Astrocyte (in vitro differentiated cells and primary cell): ENCODE data around the gene PSRC1. TPM values are rescaled to one million over a fixed set of nuclear protein-coding genes. Genes with fewer than 3 reads are reported as not detected.
A peak's percentile ranks its signal among the peaks of the same experiment; 100 is the strongest.
"Not testable (repeated sequence)": the region's sequence is repeated elsewhere in the genome, so short reads cannot be mapped to it uniquely, and the experiment has no call there.

Experiments used
- DNase-seq: peaks from one replicate; pipeline ENCODE4 v3.0.0-alpha.2; 2010; ENCODE audit warnings: low read depth
- FAIRE-seq: peaks from 2 replicates; lab custom pipeline; 2011; peaks lifted over from hg19 to GRCh38; lab: Jason Lieb, UNC
- H2AFZ ChIP-seq: 2 replicates; pipeline ENCODE4 v1.6.0; 2012; ENCODE audit warnings: low read depth, low read length, inconsistent platforms
- H3K27ac ChIP-seq: 2 replicates; pipeline ENCODE4 v1.5.1; 2011; ENCODE audit warnings: low read depth, low read length, inconsistent platforms
- H3K27me3 ChIP-seq: 2 replicates; pipeline ENCODE4 v1.6.0; 2011; ENCODE audit warnings: low read length, inconsistent platforms; ENCODE audit not compliant: insufficient read depth
- H3K36me3 ChIP-seq: 2 replicates; pipeline ENCODE4 v1.5.1; 2011; ENCODE audit warnings: low read length, inconsistent platforms; ENCODE audit not compliant: insufficient read depth
- H3K4me1 ChIP-seq: 2 replicates; pipeline ENCODE4 v1.5.1; 2011; ENCODE audit warnings: low read length, inconsistent platforms; ENCODE audit not compliant: insufficient read depth
- H3K4me2 ChIP-seq: 2 replicates; pipeline ENCODE4 v1.6.0; 2012; ENCODE audit warnings: low read length, inconsistent platforms
- H3K4me3 ChIP-seq: 2 replicates; pipeline ENCODE4 v1.5.1; 2011; ENCODE audit warnings: low read depth, mild to moderate bottlenecking, low read length, inconsistent platforms; ENCODE audit not compliant: insufficient read depth
- H3K79me2 ChIP-seq: 2 replicates; pipeline ENCODE4 v1.6.0; 2012; ENCODE audit warnings: mild to moderate bottlenecking, low read length, inconsistent platforms; ENCODE audit not compliant: insufficient read depth
- H3K9ac ChIP-seq: 2 replicates; pipeline ENCODE4 v1.6.0; 2012; ENCODE audit warnings: mild to moderate bottlenecking, low read length, inconsistent platforms
- H3K9me3 ChIP-seq: 2 replicates; pipeline ENCODE4 v1.5.1; 2012; ENCODE audit warnings: low read depth, mild to moderate bottlenecking, low read length, inconsistent platforms; ENCODE audit not compliant: insufficient read depth
- H4K20me1 ChIP-seq: 2 replicates; pipeline ENCODE4 v1.6.0; 2012; ENCODE audit warnings: low read length, inconsistent platforms; ENCODE audit not compliant: insufficient read depth
- H3K27ac Mint-ChIP-seq: one replicate; pipeline ENCODE4 v1.8.0; 2021; ENCODE audit warnings: mild to moderate bottlenecking, mixed read lengths; ENCODE audit not compliant: unreplicated experiment
- H3K27me3 Mint-ChIP-seq: one replicate; pipeline ENCODE4 v1.8.0; 2021; ENCODE audit warnings: low read depth, mixed read lengths; ENCODE audit not compliant: unreplicated experiment
- H3K36me3 Mint-ChIP-seq: one replicate; pipeline ENCODE4 v1.8.0; 2021; ENCODE audit warnings: low read depth, mixed read lengths; ENCODE audit not compliant: unreplicated experiment
- H3K4me1 Mint-ChIP-seq: one replicate; pipeline ENCODE4 v1.8.0; 2021; ENCODE audit warnings: low read depth, mixed read lengths; ENCODE audit not compliant: unreplicated experiment
- H3K4me3 Mint-ChIP-seq: one replicate; pipeline ENCODE4 v1.8.0; 2021; ENCODE audit warnings: mild to moderate bottlenecking, moderate library complexity, mixed read lengths; ENCODE audit not compliant: unreplicated experiment
- H3K9me3 Mint-ChIP-seq: one replicate; pipeline ENCODE4 v1.8.0; 2021; ENCODE audit warnings: mild to moderate bottlenecking, mixed read lengths; ENCODE audit not compliant: unreplicated experiment
- EZH2 ChIP-seq: IDR thresholded peaks from 2 replicates; pipeline ENCODE4 v1.6.1; 2012; ENCODE audit warnings: mild to moderate bottlenecking, low read length, inconsistent platforms; ENCODE audit not compliant: insufficient read depth
- total RNA-seq: library from RNA; stranded (reverse); gene quantifications from 2 replicates; pipeline ENCODE4 v1.2.1, GENCODE V29; 2021
- TF ChIP-seq, protein P1 (sequence below): IDR thresholded peaks from 2 replicates; pipeline ENCODE4 v1.5.1; 2011; ENCODE audit warnings: low read depth, mild to moderate bottlenecking, inconsistent platforms, low read length, moderate library complexity; ENCODE audit not compliant: insufficient read depth

The PSRC1 gene
- total RNA-seq, 1 donor from 2014 or later: 7.7 TPM

DNA sequence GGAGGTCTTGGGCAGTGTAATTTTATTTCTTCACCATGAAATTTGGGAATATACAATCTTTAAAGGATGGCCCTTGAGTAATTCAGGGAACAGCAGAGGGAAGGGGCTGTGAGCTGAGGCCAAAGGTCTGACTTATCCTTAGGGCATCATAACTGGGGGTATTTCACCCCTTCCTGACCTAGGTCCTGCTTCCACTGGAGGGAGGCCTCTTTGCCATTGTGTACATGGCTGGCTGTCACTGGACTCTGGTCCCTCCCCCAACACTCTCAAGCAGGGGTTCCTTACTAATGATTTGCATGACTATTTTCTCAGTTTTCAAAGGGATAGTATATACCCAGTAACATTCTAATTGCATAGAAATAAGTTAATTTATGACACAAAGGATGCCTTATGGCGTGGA is 7.2 kb upstream of the PSRC1 start:
- TF ChIP-seq EZH2: no peak
- TF ChIP-seq, protein P1, sequence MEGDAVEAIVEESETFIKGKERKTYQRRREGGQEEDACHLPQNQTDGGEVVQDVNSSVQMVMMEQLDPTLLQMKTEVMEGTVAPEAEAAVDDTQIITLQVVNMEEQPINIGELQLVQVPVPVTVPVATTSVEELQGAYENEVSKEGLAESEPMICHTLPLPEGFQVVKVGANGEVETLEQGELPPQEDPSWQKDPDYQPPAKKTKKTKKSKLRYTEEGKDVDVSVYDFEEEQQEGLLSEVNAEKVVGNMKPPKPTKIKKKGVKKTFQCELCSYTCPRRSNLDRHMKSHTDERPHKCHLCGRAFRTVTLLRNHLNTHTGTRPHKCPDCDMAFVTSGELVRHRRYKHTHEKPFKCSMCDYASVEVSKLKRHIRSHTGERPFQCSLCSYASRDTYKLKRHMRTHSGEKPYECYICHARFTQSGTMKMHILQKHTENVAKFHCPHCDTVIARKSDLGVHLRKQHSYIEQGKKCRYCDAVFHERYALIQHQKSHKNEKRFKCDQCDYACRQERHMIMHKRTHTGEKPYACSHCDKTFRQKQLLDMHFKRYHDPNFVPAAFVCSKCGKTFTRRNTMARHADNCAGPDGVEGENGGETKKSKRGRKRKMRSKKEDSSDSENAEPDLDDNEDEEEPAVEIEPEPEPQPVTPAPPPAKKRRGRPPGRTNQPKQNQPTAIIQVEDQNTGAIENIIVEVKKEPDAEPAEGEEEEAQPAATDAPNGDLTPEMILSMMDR: no peak
- H3K4me3 Mint-ChIP-seq: no peak overlapping the region
- no peaks in the 10 kb centered on the region for H3K9me3 ChIP-seq
- no peak for FAIRE-seq
- H3K4me1 Mint-ChIP-seq: peaks cover 4% of the 10 kb centered on the region
- DNase-seq: no peak
- peaks cover 2% of the 10 kb centered on the region for H3K9me3 Mint-ChIP-seq
- no peak overlapping the region for H3K4me2 ChIP-seq
- H3K4me1 ChIP-seq: no peaks in the 10 kb centered on the region
- no peak overlapping the region for H3K27ac ChIP-seq
- no peak overlapping the region for H3K9ac ChIP-seq
- no peaks in the 10 kb centered on the region for H3K36me3 Mint-ChIP-seq
- no peaks in the 10 kb centered on the region for H4K20me1 ChIP-seq
- H3K27ac Mint-ChIP-seq: no peak overlapping the region
- H3K4me3 ChIP-seq: no peak overlapping the region
- no peak overlapping the region for H2AFZ ChIP-seq
- no peaks in the 10 kb centered on the region for H3K27me3 ChIP-seq
- H3K79me2 ChIP-seq: no peaks in the 10 kb centered on the region
- H3K36me3 ChIP-seq: no peaks in the 10 kb centered on the region
- H3K27me3 Mint-ChIP-seq: peaks cover 2% of the 10 kb centered on the region

DNA sequence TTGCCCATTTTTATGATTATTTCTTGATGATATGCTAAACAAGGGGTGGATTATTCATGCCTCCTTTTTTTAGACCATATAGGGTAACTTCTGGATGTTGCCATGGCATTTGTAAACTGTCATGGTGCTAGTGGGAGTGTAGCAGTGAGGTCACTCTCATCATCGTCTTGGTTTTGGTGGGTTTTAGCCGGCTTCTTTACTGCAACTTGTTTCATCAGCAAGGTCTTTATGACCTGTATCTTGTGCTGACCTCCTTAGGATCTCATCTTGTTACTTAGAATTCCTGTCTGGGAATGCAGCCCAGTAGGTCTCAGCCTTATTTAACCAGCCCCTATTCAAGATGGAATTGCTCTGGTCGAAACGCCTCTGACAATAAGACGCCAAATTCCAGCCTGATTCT is 3.8 kb upstream of the PSRC1 start:
- DNase-seq, H3K4me1 Mint-ChIP-seq, H3K27ac Mint-ChIP-seq: not testable (repeated sequence)

DNA sequence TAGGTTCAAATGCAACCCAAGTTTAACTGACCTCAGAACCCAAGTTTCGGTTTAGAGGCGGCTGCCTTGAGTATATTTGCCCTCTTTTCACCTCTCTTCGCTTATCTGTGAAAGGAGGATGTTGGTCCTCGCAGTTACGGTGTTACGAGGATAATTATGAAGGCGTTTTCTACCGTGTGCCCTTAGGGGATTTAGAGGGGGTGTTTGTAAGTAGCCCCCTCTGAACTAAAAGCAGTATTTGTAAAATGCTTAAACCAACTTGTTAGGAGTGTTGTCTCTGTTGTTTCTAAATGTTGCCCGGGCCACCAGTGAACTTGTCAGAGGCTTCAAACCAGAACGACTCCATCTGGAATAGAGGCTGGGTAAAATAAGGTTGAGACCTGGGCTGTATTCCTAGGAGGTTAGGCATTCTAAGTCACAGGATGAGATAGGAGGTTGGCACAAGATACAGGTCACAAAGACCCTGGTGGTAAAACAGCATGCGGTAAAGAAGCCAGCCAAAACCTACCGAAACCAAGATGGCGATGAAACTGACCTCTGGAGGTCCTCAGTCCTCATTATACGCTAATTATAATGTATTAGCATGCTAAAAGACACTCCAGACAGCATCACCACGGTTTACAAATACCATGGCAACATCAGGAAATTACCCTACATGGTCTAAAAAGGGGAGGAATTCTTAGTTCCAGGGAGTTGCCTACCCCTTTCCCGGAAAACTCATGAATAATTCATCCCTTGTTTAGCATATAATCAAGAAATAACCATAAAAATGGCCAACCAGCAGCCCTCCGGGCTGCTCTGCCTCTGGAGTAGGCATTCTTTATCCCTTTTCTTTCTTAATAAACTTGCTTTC is 1.0 kb upstream of the PSRC1 start:
- Histone ChIP-seq H3K9ac (peak overlapping the region; percentile 82), H3K9me3 (no peaks in the 10 kb centered on the region), H3K4me3 (peak overlapping the region; percentile 91), H3K36me3 (no peaks in the 10 kb centered on the region), H3K79me2 (peaks cover 29% of the 10 kb centered on the region), H3K27me3 (no peaks in the 10 kb centered on the region), H3K4me2 (peak overlapping the region; percentile 99), H4K20me1 (no peaks in the 10 kb centered on the region), H2AFZ (peak overlapping the region; percentile 90), H3K27ac (peak overlapping the region; percentile 81), H3K4me1 (peaks cover 29% of the 10 kb centered on the region)
- peaks cover 7% of the 10 kb centered on the region for H3K36me3 Mint-ChIP-seq
- peaks cover 2% of the 10 kb centered on the region for H3K9me3 Mint-ChIP-seq
- H3K27ac Mint-ChIP-seq: peak overlapping the region; percentile 92
- H3K4me3 Mint-ChIP-seq: peak overlapping the region; percentile 99
- no peak for FAIRE-seq
- TF ChIP-seq, protein P1: no peak
- no peak for TF ChIP-seq EZH2
- peaks cover 2% of the 10 kb centered on the region for H3K27me3 Mint-ChIP-seq
- DNase-seq: no peak
- peaks cover 7% of the 10 kb centered on the region for H3K4me1 Mint-ChIP-seq

More for the DNA sequence above, 3.8 kb upstream of the PSRC1 start:
- not testable (repeated sequence) for H3K27me3 ChIP-seq, H2AFZ ChIP-seq, H3K27me3 Mint-ChIP-seq, H3K4me3 Mint-ChIP-seq, H3K27ac ChIP-seq, H3K9me3 Mint-ChIP-seq, FAIRE-seq, H4K20me1 ChIP-seq, H3K36me3 Mint-ChIP-seq, H3K4me2 ChIP-seq, H3K4me3 ChIP-seq, H3K9me3 ChIP-seq, H3K36me3 ChIP-seq, H3K9ac ChIP-seq
- peaks cover 21% of the 10 kb centered on the region for H3K4me1 ChIP-seq
- peaks cover 12% of the 10 kb centered on the region for H3K79me2 ChIP-seq
